Measurements from ENCODE around the gene GAS7.

Gene GAS7

GRCh38 chr17:9862949-9863348, 335.5 kb downstream of the GAS7 start:
- H3K27me3 ChIP-seq (ENCODE audit: control insufficient read depth in 1 of 2, insufficient read depth in 2 of 2, low read length in 2 of 2), result no peaks in the 10 kb centered on the region
- no peak overlapping the region for H3K27ac ChIP-seq (ENCODE audit: low read length)
- H3K4me3 ChIP-seq (ENCODE audit: low read length in 2 of 2), result no peak overlapping the region
- H3K9me3 ChIP-seq (ENCODE audit: control insufficient read depth in 2 of 2, low read length in 2 of 2), result peaks cover 0 to 10% of the 10 kb centered on the region in 2 donors
- H3K9ac ChIP-seq (ENCODE audit: low read length in 2 of 2), result no peak overlapping the region
- no peaks in the 10 kb centered on the region for H3K4me1 ChIP-seq (ENCODE audit: control insufficient read depth, insufficient read depth, low read length)
- no peaks in the 10 kb centered on the region for H3K36me3 ChIP-seq (ENCODE audit: control insufficient read depth in 2 of 2, insufficient read depth in 2 of 2, low read length in 2 of 2)

GRCh38 chr17:9862220-9862619, 336.2 kb downstream of the GAS7 start:
- H3K4me1 ChIP-seq (ENCODE audit: control insufficient read depth, insufficient read depth, low read length), result no peaks in the 10 kb centered on the region
- no peaks in the 10 kb centered on the region for H3K27me3 ChIP-seq (ENCODE audit: control insufficient read depth in 1 of 2, insufficient read depth in 2 of 2, low read length in 2 of 2)
- no peak overlapping the region for H3K4me3 ChIP-seq (ENCODE audit: low read length in 2 of 2)
- H3K36me3 ChIP-seq (ENCODE audit: control insufficient read depth in 2 of 2, insufficient read depth in 2 of 2, low read length in 2 of 2), result peaks cover 0 to 2% of the 10 kb centered on the region in 2 donors
- no peak overlapping the region for H3K9ac ChIP-seq (ENCODE audit: low read length in 2 of 2)
- H3K27ac ChIP-seq (ENCODE audit: low read length), result no peak overlapping the region
- peaks cover 0 to 11% of the 10 kb centered on the region in 2 donors for H3K9me3 ChIP-seq (ENCODE audit: control insufficient read depth in 2 of 2, low read length in 2 of 2)

- Histone ChIP-seq H3K36me3 (ENCODE audit: control insufficient read depth in 2 of 2, insufficient read depth in 2 of 2, low read length in 2 of 2) (peaks cover 0 to 2% of the 10 kb centered on the region in 2 donors), H3K9me3 (ENCODE audit: control insufficient read depth in 2 of 2, low read length in 2 of 2) (peaks cover 0 to 11% of the 10 kb centered on the region in 2 donors), H3K27ac (ENCODE audit: low read length) (no peak overlapping the region), H3K9ac (ENCODE audit: low read length in 2 of 2) (no peak overlapping the region), H3K4me1 (ENCODE audit: control insufficient read depth, insufficient read depth, low read length) (no peaks in the 10 kb centered on the region), H3K4me3 (ENCODE audit: low read length in 2 of 2) (no peak overlapping the region), H3K27me3 (ENCODE audit: control insufficient read depth in 1 of 2, insufficient read depth in 2 of 2, low read length in 2 of 2) (no peaks in the 10 kb centered on the region)
Measured at GRCh38 chr17:9860851-9861250, 337.6 kb downstream of the GAS7 start.

Measured in stomach smooth muscle (tissue), 2 donors.